WTC11 (cell line): ENCODE data around the gene ADGRB2.

Experiments used
- ELF4 ChIP-seq: sonication (generic); formaldehyde crosslinking; IDR thresholded peaks from 2 replicates; pipeline ENCODE4 v1.8.1; 2022; ENCODE audit warnings: low read depth, mild to moderate bottlenecking, moderate library complexity, missing genetic modification reagents
- FOXP1 ChIP-seq: sonication (generic); formaldehyde crosslinking; IDR thresholded peaks from 2 replicates; pipeline ENCODE4 v1.8.0; 2022; ENCODE audit warnings: missing genetic modification reagents, mild to moderate bottlenecking, moderate library complexity, borderline replicate concordance
- TEAD4 ChIP-seq: sonication (generic); formaldehyde crosslinking; IDR thresholded peaks from 2 replicates; pipeline ENCODE4 v1.8.0; 2022; ENCODE audit warnings: mild to moderate bottlenecking, missing genetic modification reagents
- ZNF671 ChIP-seq: fragments of 250-450 bp; sonication (Bioruptor Pico); IDR thresholded peaks from 2 replicates; pipeline ENCODE4 v1.8.0; 2021; ENCODE audit warnings: mild to moderate bottlenecking
- TF ChIP-seq, protein P1 (sequence below): sonication (generic); formaldehyde crosslinking; IDR thresholded peaks from 2 replicates; pipeline ENCODE4 v1.8.1; 2023; ENCODE audit warnings: mild to moderate bottlenecking, missing genetic modification reagents, moderate library complexity
- TF ChIP-seq, protein P2 (sequence below): fragments of 200-600 bp; IDR thresholded peaks from 2 replicates; pipeline ENCODE4 v1.8.0; 2022; ENCODE audit warnings: antibody characterized with exemption
- TF ChIP-seq, protein P3 (sequence below): sonication (generic); formaldehyde crosslinking; IDR thresholded peaks from 2 replicates; pipeline ENCODE4 v1.8.0; 2022; ENCODE audit warnings: mild to moderate bottlenecking, missing genetic modification reagents
- TF ChIP-seq, protein P4 (sequence below): sonication (generic); formaldehyde crosslinking; conservative IDR thresholded peaks from 2 replicates; pipeline ENCODE4 v1.8.1; 2022; ENCODE audit warnings: mild to moderate bottlenecking, missing genetic modification reagents
- TF ChIP-seq, protein P5 (sequence below): fragments of 250-450 bp; sonication (Bioruptor Pico); IDR thresholded peaks from 2 replicates; pipeline ENCODE4 v2.1.2; 2022; ENCODE audit warnings: mild to moderate bottlenecking, moderate library complexity
- TF ChIP-seq, protein P6 (sequence below): sonication (generic); formaldehyde crosslinking; IDR thresholded peaks from 2 replicates; pipeline ENCODE4 v1.8.1; 2022; ENCODE audit warnings: mild to moderate bottlenecking, moderate library complexity, missing genetic modification reagents
- TF ChIP-seq, protein P7 (sequence below): sonication (generic); formaldehyde crosslinking; IDR thresholded peaks from 2 replicates; pipeline ENCODE4 v1.8.0; 2022; ENCODE audit warnings: mild to moderate bottlenecking, missing genetic modification reagents

DNA sequence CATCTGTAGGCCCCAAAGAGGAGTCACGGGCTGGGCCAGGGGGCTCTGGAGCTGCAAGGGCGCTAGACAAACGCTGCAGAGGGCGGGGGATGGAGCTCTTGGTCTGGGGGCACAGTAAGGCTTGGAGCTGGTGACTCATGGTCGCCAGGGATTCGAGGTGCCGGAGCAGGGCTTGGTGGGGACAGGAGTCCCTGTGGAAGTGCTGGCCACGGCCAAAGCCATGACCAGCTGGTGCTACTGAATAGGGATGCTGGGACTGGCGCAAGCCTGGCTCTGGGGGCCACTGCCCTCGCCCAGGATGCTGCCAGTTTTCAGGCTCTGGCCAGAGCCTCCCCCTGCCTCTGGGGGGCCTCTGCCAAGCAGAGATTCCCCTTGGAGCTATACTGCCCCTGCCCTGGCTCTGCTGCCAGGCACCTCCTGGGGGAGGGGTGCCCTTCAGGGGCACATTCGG lies 26.5 kb upstream of the ADGRB2 start:
- TF ChIP-seq ELF4 (CRISPR knock-in tag): no peak
- TF ChIP-seq ZNF671 (CRISPR knock-in tag): no peak
- TF ChIP-seq FOXP1: no peak
- TF ChIP-seq, protein P1, sequence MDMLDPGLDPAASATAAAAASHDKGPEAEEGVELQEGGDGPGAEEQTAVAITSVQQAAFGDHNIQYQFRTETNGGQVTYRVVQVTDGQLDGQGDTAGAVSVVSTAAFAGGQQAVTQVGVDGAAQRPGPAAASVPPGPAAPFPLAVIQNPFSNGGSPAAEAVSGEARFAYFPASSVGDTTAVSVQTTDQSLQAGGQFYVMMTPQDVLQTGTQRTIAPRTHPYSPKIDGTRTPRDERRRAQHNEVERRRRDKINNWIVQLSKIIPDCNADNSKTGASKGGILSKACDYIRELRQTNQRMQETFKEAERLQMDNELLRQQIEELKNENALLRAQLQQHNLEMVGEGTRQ (CRISPR knock-in tag): no peak
- TF ChIP-seq, protein P2, sequence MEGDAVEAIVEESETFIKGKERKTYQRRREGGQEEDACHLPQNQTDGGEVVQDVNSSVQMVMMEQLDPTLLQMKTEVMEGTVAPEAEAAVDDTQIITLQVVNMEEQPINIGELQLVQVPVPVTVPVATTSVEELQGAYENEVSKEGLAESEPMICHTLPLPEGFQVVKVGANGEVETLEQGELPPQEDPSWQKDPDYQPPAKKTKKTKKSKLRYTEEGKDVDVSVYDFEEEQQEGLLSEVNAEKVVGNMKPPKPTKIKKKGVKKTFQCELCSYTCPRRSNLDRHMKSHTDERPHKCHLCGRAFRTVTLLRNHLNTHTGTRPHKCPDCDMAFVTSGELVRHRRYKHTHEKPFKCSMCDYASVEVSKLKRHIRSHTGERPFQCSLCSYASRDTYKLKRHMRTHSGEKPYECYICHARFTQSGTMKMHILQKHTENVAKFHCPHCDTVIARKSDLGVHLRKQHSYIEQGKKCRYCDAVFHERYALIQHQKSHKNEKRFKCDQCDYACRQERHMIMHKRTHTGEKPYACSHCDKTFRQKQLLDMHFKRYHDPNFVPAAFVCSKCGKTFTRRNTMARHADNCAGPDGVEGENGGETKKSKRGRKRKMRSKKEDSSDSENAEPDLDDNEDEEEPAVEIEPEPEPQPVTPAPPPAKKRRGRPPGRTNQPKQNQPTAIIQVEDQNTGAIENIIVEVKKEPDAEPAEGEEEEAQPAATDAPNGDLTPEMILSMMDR: no peak
- TF ChIP-seq TEAD4: no peak
- TF ChIP-seq, protein P3, sequence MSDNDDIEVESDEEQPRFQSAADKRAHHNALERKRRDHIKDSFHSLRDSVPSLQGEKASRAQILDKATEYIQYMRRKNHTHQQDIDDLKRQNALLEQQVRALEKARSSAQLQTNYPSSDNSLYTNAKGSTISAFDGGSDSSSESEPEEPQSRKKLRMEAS (CRISPR knock-in tag): no peak
- TF ChIP-seq, protein P4, sequence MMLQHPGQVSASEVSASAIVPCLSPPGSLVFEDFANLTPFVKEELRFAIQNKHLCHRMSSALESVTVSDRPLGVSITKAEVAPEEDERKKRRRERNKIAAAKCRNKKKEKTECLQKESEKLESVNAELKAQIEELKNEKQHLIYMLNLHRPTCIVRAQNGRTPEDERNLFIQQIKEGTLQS (CRISPR knock-in tag): no peak
- TF ChIP-seq, protein P5, sequence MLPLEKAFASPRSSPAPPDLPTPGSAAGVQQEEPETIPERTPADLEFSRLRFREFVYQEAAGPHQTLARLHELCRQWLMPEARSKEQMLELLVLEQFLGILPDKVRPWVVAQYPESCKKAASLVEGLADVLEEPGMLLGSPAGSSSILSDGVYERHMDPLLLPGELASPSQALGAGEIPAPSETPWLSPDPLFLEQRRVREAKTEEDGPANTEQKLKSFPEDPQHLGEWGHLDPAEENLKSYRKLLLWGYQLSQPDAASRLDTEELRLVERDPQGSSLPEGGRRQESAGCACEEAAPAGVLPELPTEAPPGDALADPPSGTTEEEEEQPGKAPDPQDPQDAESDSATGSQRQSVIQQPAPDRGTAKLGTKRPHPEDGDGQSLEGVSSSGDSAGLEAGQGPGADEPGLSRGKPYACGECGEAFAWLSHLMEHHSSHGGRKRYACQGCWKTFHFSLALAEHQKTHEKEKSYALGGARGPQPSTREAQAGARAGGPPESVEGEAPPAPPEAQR (CRISPR knock-in tag): no peak
- TF ChIP-seq, protein P6, sequence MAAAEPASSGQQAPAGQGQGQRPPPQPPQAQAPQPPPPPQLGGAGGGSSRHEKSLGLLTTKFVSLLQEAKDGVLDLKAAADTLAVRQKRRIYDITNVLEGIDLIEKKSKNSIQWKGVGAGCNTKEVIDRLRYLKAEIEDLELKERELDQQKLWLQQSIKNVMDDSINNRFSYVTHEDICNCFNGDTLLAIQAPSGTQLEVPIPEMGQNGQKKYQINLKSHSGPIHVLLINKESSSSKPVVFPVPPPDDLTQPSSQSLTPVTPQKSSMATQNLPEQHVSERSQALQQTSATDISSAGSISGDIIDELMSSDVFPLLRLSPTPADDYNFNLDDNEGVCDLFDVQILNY (CRISPR knock-in tag): no peak
- TF ChIP-seq, protein P7, sequence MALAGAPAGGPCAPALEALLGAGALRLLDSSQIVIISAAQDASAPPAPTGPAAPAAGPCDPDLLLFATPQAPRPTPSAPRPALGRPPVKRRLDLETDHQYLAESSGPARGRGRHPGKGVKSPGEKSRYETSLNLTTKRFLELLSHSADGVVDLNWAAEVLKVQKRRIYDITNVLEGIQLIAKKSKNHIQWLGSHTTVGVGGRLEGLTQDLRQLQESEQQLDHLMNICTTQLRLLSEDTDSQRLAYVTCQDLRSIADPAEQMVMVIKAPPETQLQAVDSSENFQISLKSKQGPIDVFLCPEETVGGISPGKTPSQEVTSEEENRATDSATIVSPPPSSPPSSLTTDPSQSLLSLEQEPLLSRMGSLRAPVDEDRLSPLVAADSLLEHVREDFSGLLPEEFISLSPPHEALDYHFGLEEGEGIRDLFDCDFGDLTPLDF (CRISPR knock-in tag): no peak
